Osteocyte (in vitro differentiated cells): ENCODE data around the gene APBB1IP. TPM values are rescaled to one million over a fixed set of nuclear protein-coding genes. Genes with fewer than 3 reads are reported as not detected.

Source experiments
- DNase-seq: peaks from one replicate; pipeline ENCODE4 v3.0.0; 2021; ENCODE audit warnings: mixed read lengths; ENCODE audit not compliant: unreplicated experiment; ENCODE audit errors: extremely low spot score
- H3K27ac Mint-ChIP-seq: one replicate; pipeline ENCODE4 v1.8.0; 2021; ENCODE audit warnings: mild to moderate bottlenecking, mixed read lengths; ENCODE audit not compliant: unreplicated experiment
- H3K27me3 Mint-ChIP-seq: one replicate; pipeline ENCODE4 v1.8.0; 2021; ENCODE audit warnings: mixed read lengths; ENCODE audit not compliant: unreplicated experiment
- H3K36me3 Mint-ChIP-seq: one replicate; pipeline ENCODE4 v1.8.0; 2021; ENCODE audit warnings: mixed read lengths; ENCODE audit not compliant: unreplicated experiment
- H3K4me1 Mint-ChIP-seq: one replicate; pipeline ENCODE4 v1.8.0; 2021; ENCODE audit warnings: mixed read lengths; ENCODE audit not compliant: unreplicated experiment
- H3K4me3 Mint-ChIP-seq: one replicate; pipeline ENCODE4 v1.8.0; 2021; ENCODE audit warnings: mild to moderate bottlenecking, moderate library complexity, mixed read lengths; ENCODE audit not compliant: unreplicated experiment
- H3K9me3 Mint-ChIP-seq: one replicate; pipeline ENCODE4 v1.8.0; 2021; ENCODE audit warnings: mixed read lengths; ENCODE audit not compliant: unreplicated experiment
- total RNA-seq: library from RNA; stranded (reverse); gene quantifications from 2 replicates; pipeline ENCODE4 v1.2.1, GENCODE V29; 2021
- TF ChIP-seq, protein P1 (sequence below): fragments of 200-600 bp; sonication (generic); IDR thresholded peaks from 2 replicates; pipeline ENCODE4 v1.5.0; 2021; ENCODE audit warnings: antibody characterized with exemption, mild to moderate bottlenecking, moderate library complexity

The APBB1IP gene
- total RNA-seq, 1 donor from 2014 or later, result not detected

DNA sequence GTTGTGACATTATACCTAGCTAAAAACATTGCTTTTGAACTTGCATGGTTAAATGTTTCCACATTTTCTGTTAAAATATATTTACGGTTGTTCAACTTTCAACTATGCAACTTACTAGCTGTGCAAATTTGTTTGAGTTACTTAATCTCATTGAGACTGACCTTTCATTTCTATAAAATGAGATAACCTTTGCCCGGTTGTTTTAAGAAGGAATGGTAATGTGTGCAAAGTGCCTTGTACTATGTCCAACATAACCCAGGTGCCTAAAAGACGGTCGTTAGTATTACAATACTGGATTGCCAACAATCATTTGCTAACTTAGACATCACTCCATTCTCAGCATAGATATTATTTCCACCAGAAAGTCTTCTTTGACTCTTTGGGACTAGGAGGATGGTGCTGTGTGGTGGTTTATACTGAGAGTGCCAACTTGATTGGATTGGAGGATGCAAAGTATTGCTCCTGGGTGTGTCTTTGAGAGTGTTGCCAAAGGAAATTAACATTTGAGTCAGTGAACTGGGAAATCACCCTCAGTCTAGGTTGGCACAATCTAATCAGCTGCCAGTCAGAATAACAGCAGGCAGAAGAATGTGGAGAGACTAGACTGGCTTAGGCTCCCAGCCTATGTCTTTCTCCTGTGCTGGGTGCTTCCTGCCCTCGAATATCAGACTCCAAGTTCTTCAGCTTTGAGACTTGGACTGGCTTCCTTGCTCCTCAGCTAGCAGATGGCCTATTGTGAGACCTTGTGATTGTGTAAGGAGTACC, 174.2 kb downstream of the APBB1IP start:
- no peak overlapping the region for H3K27ac Mint-ChIP-seq
- H3K4me1 Mint-ChIP-seq, result no peaks in the 10 kb centered on the region
- H3K27me3 Mint-ChIP-seq, result peaks cover 9% of the 10 kb centered on the region
- no peaks in the 10 kb centered on the region for H3K36me3 Mint-ChIP-seq
- no peaks in the 10 kb centered on the region for H3K9me3 Mint-ChIP-seq
- no peak overlapping the region for H3K4me3 Mint-ChIP-seq
- TF ChIP-seq, protein P1, sequence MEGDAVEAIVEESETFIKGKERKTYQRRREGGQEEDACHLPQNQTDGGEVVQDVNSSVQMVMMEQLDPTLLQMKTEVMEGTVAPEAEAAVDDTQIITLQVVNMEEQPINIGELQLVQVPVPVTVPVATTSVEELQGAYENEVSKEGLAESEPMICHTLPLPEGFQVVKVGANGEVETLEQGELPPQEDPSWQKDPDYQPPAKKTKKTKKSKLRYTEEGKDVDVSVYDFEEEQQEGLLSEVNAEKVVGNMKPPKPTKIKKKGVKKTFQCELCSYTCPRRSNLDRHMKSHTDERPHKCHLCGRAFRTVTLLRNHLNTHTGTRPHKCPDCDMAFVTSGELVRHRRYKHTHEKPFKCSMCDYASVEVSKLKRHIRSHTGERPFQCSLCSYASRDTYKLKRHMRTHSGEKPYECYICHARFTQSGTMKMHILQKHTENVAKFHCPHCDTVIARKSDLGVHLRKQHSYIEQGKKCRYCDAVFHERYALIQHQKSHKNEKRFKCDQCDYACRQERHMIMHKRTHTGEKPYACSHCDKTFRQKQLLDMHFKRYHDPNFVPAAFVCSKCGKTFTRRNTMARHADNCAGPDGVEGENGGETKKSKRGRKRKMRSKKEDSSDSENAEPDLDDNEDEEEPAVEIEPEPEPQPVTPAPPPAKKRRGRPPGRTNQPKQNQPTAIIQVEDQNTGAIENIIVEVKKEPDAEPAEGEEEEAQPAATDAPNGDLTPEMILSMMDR, result no peak
- DNase-seq, result no peak

Other genes with a start within 250 kb of the APBB1IP start
- not detected in 2 replicates for gene GAD2, start 221.6 kb upstream of the APBB1IP start, total RNA-seq